OCI-LY7 (cell line): ENCODE measurements around the gene RABL2A.

Experiments
- EZH2phosphoT487 ChIP-seq: fragments of 200-600 bp; sonication (generic); IDR thresholded peaks from 2 replicates; pipeline ENCODE4 v1.6.1; 2018; ENCODE audit warnings: low read depth, borderline replicate concordance, mild to moderate bottlenecking, mixed run types, antibody characterized with exemption, low read length, moderate library complexity, mixed read lengths
- TF ChIP-seq, protein P1 (sequence below): fragments of 200-600 bp; sonication (generic); conservative IDR thresholded peaks from 2 replicates; pipeline ENCODE4 v1.5.1; 2014; ENCODE audit warnings: mild to moderate bottlenecking, antibody characterized with exemption, low read length, moderate library complexity, mixed read lengths

DNA sequence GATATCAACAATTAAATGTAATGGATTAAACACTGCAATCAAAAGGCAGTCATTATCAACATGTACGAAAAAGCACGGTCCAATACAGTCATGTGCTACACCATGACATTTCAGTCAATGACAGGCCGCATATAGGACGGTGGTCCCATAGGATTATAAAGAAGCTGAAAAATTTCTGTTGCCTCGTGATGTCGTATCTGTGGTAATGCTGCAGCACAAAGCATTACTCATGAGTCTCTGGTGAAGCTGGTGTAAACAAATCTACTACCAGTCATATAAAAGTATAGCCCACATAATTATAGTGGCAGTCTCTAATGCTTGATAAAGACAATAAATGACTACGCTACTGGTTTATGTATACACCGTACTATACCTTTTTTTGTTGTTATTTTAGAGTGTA lies 58.4 kb downstream of the RABL2A start:
- TF ChIP-seq, protein P1, sequence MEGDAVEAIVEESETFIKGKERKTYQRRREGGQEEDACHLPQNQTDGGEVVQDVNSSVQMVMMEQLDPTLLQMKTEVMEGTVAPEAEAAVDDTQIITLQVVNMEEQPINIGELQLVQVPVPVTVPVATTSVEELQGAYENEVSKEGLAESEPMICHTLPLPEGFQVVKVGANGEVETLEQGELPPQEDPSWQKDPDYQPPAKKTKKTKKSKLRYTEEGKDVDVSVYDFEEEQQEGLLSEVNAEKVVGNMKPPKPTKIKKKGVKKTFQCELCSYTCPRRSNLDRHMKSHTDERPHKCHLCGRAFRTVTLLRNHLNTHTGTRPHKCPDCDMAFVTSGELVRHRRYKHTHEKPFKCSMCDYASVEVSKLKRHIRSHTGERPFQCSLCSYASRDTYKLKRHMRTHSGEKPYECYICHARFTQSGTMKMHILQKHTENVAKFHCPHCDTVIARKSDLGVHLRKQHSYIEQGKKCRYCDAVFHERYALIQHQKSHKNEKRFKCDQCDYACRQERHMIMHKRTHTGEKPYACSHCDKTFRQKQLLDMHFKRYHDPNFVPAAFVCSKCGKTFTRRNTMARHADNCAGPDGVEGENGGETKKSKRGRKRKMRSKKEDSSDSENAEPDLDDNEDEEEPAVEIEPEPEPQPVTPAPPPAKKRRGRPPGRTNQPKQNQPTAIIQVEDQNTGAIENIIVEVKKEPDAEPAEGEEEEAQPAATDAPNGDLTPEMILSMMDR, result no peak
- TF ChIP-seq EZH2phosphoT487, result no peak
